Dermis microvascular lymphatic vessel endothelial cell (primary cell): ENCODE data around the gene PPP1R3D. TPM values are rescaled to one million over a fixed set of nuclear protein-coding genes. Genes with fewer than 3 reads are reported as not detected.
"Not testable (repeated sequence)": the region's sequence is repeated elsewhere in the genome, so short reads cannot be mapped to it uniquely, and the experiment has no call there.

ENCODE experiments used
- DNase-seq, 2 donors: peaks; one replicate each; pipeline versions ENCODE4 v3.0.0 to v3.0.0-alpha.2; 2010; ENCODE audit warnings: low read depth in 2 of 2
- total RNA-seq: library from RNA; depleted of rRNA; stranded (reverse); fragments of >200 nt; gene quantifications from 2 replicates; pipeline ENCODE4 v1.2.1, GENCODE V29; 2014

PPP1R3D gene
- total RNA-seq = 5.5 and 8.3 TPM in 2 replicates

GRCh38 chr20:59940129-59940955 is at the start of gene PPP1R3D, which contains the start of gene FAM217B:
PPP1R3D (minus strand) TSS chr20:59940305; CDS start chr20:59939931, 374 bp downstream.
FAM217B (plus strand) TSS chr20:59940389; CDS start chr20:59943944, 3,555 bp downstream.
- peak; percentile 55 to 96 for DNase-seq

GRCh38 chr20:59988141-59988540 is 48.0 kb upstream of the PPP1R3D start:
- DNase-seq = no peak

GRCh38 chr20:59987135-59987534 is 47.0 kb upstream of the PPP1R3D start:
- DNase-seq = no peak

DNA sequence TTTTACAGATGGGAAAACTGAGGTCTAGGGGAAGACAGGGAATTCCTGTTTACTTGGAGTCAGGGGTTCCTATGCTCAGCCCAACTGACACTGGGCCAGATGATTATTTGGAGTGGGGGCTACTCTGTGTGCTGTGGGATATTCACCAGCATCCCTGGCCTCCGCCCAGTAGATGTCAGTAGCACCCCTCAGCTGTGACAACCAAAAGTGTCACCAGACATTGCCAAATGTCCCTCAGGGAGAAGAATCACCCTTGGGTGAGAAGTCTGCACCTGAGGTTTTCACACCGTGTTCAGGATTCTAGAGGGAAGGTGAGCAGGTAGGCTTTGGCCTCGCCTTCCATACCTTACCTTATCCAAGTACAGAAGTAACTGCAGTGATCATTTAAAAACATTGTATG is 45.8 kb upstream of the PPP1R3D start:
- DNase-seq = no peak

DNA sequence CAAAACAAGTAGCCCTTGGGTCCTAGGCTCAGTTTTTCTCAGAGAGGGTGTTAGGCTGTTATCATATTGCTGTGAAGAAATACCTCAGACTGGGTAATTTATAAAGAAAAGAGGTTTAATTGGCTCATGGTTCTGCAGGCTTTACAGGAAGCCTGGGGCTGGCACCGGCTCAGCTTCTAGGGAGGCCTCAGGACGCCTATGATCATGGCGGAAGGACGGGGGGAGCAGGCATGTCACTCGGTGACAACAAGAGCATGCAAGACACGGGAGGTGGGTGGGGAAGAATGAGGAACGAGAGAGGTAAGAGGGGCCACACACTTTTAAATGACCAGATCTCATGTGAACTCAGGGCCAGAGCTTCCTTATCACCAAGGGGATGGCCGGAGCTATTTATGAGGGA is 45.1 kb upstream of the PPP1R3D start:
- no peak for DNase-seq

DNA sequence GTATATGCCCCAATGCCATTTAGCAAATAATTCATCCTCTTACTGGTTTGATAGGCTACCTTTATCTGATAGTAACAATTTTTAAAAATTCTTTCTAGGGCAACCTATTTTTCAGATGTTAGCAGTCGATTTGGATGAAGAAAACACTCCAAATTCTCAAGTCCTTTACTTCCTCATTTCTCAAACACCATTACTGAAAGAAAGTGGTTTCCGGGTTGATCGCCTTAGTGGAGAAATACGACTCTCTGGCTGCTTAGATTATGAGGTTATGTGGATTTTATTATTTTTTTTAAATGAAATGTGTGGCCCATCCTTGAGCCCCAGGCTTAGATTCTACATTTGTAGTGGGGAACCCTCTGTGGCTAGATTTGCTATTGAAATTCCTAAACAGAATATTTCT is 44.4 kb upstream of the PPP1R3D start:
- DNase-seq = no peak

GRCh38 chr20:59983076-59983475 is 43.0 kb upstream of the PPP1R3D start:
- no peak for DNase-seq

GRCh38 chr20:59977086-59977485 is 37.0 kb upstream of the PPP1R3D start:
- DNase-seq = no peak

DNA sequence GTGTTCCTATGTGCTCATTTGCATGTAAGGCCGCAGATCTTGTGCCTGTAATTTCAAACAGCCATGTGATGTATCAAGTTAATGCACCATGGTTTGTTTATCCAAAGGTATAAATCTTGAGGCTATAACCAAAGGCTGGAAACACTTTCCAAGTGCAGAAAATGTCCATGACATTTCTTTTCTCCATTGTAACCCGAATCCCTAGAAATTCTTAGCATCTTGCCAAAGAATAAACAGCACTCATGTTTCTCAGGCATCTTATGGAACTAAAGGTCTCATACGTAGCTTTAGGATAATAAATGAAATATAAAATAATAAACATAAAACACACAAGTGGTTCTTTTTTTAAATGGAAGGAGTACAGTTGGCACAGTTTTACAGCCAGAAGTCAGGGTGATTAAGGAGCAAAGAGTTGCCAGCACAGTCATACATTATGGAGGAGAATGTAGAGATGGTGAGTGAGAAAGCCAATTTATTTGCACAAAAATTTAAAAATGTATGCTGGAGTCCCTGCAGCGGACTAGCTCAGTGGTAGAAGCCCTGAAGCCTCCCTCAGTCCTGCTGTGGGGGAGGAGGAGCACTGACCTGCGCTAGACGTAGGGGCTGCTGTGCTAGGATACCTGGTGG is 36.2 kb upstream of the PPP1R3D start:
- no peak for DNase-seq

DNA sequence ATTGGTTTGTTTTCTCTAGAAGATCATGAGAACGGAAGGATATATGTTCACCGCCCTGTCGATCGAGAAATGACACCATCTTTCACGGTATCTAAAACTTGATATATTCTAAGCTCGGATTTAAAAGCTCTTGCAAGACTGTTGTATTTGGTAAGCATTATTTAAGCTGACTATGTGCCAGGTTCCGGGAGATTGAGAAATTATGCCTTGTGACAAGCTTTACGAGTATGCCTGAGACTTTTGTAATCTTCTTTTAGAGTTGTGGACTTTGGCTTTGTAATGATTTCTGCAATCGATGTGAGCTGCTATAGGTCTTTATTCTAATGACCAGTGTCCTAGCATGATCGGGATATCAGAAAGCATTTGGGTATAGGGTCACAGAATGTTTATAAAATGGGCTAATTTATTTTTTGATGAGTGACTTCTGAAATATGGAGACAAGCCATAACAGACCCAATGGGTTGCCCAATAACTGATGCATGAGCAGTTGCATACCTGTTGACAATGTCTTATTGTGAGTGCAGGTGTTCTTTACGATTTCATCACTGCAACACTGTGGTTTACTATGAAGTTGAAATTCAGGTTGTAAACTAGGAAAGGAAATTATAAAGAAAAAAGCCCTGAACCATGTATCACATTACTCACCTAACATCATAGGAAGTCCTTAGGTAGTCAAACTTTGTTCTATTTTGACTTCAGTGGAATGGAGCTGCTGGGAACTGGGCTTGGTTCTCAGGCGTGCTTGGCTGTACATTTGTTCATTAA is 32.1 kb upstream of the PPP1R3D start:
- DNase-seq = no peak

DNA sequence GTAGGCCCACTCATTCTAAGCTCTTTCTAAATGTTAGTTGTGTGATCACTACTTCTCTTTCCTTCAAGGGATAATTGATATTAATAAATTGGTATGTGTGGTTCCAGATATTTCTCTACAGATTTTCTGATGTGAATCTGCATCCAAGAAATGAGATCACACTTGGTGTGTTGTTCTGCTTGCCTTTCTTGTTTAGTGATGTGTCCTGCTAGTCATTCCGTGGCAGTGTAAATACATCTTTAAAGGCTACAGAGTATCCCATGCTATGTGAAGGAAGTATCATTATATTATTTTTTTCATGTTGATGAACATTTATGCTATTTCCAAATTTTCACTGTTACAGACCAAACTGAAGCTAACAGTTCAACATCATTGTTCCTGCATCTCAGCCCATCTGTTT is 31.3 kb upstream of the PPP1R3D start:
- no peak for DNase-seq

DNA sequence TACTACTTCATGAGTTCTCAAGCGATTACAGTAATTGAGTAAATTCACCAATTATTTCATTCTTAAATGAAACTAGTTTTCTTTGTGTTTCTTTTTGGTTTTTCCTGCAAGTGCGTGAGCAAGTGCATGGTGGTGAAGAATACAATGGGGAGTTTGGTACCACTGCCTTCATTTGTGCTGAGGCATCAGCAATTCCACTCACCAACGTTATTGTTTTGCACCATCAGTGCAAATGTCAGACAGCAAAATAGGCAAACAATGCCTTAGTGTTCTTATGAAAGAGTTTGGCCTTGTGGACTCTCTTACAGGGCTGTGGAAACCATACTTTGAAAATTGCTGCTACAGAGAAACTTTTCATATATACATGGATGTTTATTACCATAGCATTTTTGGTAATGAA is 26.3 kb upstream of the PPP1R3D start:
- DNase-seq = no peak

GRCh38 chr20:59962155-59962554 is 22.1 kb upstream of the PPP1R3D start:
- DNase-seq = no peak

GRCh38 chr20:59961423-59961822 is 21.3 kb upstream of the PPP1R3D start:
- no peak for DNase-seq

DNA sequence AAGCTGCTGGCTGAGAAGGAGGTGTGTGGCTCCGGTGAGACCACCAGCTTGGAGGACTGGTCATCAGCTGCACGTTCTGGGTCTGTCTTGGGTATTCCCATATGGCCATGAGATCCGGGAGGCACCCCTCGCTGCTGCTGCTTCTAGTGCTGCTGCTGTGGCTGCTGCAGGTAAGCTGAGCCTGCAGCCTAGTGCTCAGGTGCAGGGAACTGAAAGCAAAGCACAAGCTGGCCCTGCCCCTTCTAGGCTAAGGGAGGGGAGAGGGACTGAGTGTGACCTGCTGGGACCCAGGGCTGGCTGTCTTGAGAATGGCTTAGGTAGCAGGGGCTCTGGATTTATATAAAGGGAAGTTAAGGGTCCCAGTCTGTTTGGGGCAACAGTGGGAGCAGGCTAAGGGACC is 18.5 kb upstream of the PPP1R3D start:
- no peak for DNase-seq

- no peak for DNase-seq
These were observed 18.0 kb upstream of the PPP1R3D start, which contains the start of gene CDH26 for GRCh38 chr20:59958123-59958522. CDH26 (plus strand) TSS chr20:59958423; CDS start chr20:59958727, 304 bp downstream.

GRCh38 chr20:59957568-59957967 is 17.5 kb upstream of the PPP1R3D start:
- DNase-seq = not testable (repeated sequence)

GRCh38 chr20:59955131-59955796 is 15.2 kb upstream of the PPP1R3D start:
- peak in 1 of 2 donors; percentile 23 for DNase-seq

- DNase-seq = no peak
These were observed 14.6 kb upstream of the PPP1R3D start for GRCh38 chr20:59954718-59955117.

- no peak for DNase-seq
These were observed 9.8 kb upstream of the PPP1R3D start for GRCh38 chr20:59949911-59950310.
